ENCODE results near the gene CNDP2.

CNDP2 gene

GRCh38 chr18:74472312-74472711 is 23.9 kb upstream of the CNDP2 start:
- no peak for DNase-seq (ENCODE audit: low read depth in 2 of 2)

- DNase-seq (ENCODE audit: low read depth in 2 of 2) = no peak
Observed at GRCh38 chr18:74473976-74474640, 22.1 kb upstream of the CNDP2 start.

GRCh38 chr18:74476140-74476539 is 20.0 kb upstream of the CNDP2 start:
- no peak for DNase-seq (ENCODE audit: low read depth in 2 of 2)

GRCh38 chr18:74477771-74478170 is 18.4 kb upstream of the CNDP2 start:
- no peak for DNase-seq (ENCODE audit: low read depth in 2 of 2)

GRCh38 chr18:74478316-74478715 is 17.8 kb upstream of the CNDP2 start:
- DNase-seq (ENCODE audit: low read depth in 2 of 2) = no peak

GRCh38 chr18:74478880-74479279 is 17.3 kb upstream of the CNDP2 start:
- DNase-seq (ENCODE audit: low read depth in 2 of 2) = no peak

- no peak for DNase-seq (ENCODE audit: low read depth in 2 of 2)
Observed at GRCh38 chr18:74479486-74480148, 16.5 kb upstream of the CNDP2 start.

GRCh38 chr18:74480149-74480651 is 16.0 kb upstream of the CNDP2 start:
- DNase-seq (ENCODE audit: low read depth in 2 of 2) = no peak

- DNase-seq (ENCODE audit: low read depth in 2 of 2) = no peak
Observed at GRCh38 chr18:74482697-74483096, 13.5 kb upstream of the CNDP2 start.

- DNase-seq (ENCODE audit: low read depth in 2 of 2) = no peak
Observed at GRCh38 chr18:74486119-74486849, 9.9 kb upstream of the CNDP2 start.

GRCh38 chr18:74488354-74488753 is 7.8 kb upstream of the CNDP2 start:
- no peak for DNase-seq (ENCODE audit: low read depth in 2 of 2)

- no peak for DNase-seq (ENCODE audit: low read depth in 2 of 2)
Observed at GRCh38 chr18:74488864-74489263, 7.3 kb upstream of the CNDP2 start.

GRCh38 chr18:74489676-74490075 is 6.5 kb upstream of the CNDP2 start:
- DNase-seq (ENCODE audit: low read depth in 2 of 2) = peak; percentile 90

- no peak for DNase-seq (ENCODE audit: low read depth in 2 of 2)
Observed at GRCh38 chr18:74492259-74492658, 3.9 kb upstream of the CNDP2 start.

GRCh38 chr18:74493689-74494088 is 2.5 kb upstream of the CNDP2 start:
- DNase-seq (ENCODE audit: low read depth in 2 of 2) = no peak

- DNase-seq (ENCODE audit: low read depth in 2 of 2) = no peak
Observed at GRCh38 chr18:74494514-74494913, 1.6 kb upstream of the CNDP2 start.

GRCh38 chr18:74496508-74497323 is 553 bp downstream of the CNDP2 start:
- DNase-seq (ENCODE audit: low read depth in 2 of 2) = no peak

- no peak for DNase-seq (ENCODE audit: low read depth in 2 of 2)
Observed at GRCh38 chr18:74497324-74497676, 1.1 kb downstream of the CNDP2 start.

- no peak for DNase-seq (ENCODE audit: low read depth in 2 of 2)
Observed at GRCh38 chr18:74497778-74498177, 1.6 kb downstream of the CNDP2 start.

GRCh38 chr18:74498712-74499627 is 2.8 kb downstream of the CNDP2 start:
- no peak for DNase-seq (ENCODE audit: low read depth in 2 of 2)

GRCh38 chr18:74499633-74500032 is 3.5 kb downstream of the CNDP2 start:
- no peak for DNase-seq (ENCODE audit: low read depth in 2 of 2)

Data from fibroblast of skin of left biceps (primary cell).